Naive B cell (primary cell): ENCODE results near the gene CLASP1. TPM values are rescaled to one million over a fixed set of nuclear protein-coding genes. Genes with fewer than 3 reads are reported as not detected.
A peak's percentile ranks its signal among the peaks of the same experiment; 100 is the strongest.
"Not testable (repeated sequence)": the region's sequence is repeated elsewhere in the genome, so short reads cannot be mapped to it uniquely, and the experiment has no call there.

Source experiments
- ATAC-seq, 2 donors: fragments of 150-1000 bp; cut with Tn5 transposase; 2 replicates each; pipeline ENCODE4 v1.10.0; 2021; ENCODE audit warnings: low read depth in 2 of 2, mild to moderate bottlenecking in 2 of 2, moderate library complexity in 2 of 2
- DNase-seq: peaks from one replicate; pipeline ENCODE4 v3.0.0; 2022
- H3K27ac Mint-ChIP-seq, 6 donors: one replicate each; pipeline ENCODE4 v1.8.0; 2020 to 2022; ENCODE audit warnings: mild to moderate bottlenecking in 6 of 6, mixed read lengths in 6 of 6, moderate library complexity in 5 of 6, inconsistent platforms in 2 of 6
- H3K27me3 Mint-ChIP-seq, 3 donors: one replicate each; pipeline ENCODE4 v1.8.0; 2021 to 2022; ENCODE audit warnings: mixed read lengths in 3 of 3, mild to moderate bottlenecking in 1 of 3
- H3K36me3 Mint-ChIP-seq, 2 donors: one replicate each; pipeline ENCODE4 v1.8.0; 2020 to 2022; ENCODE audit warnings: mixed read lengths in 2 of 2, inconsistent platforms in 1 of 2, mild to moderate bottlenecking in 1 of 2
- H3K4me1 Mint-ChIP-seq, 3 donors: one replicate each; pipeline ENCODE4 v1.8.0; 2020 to 2022; ENCODE audit warnings: mixed read lengths in 3 of 3, inconsistent platforms in 1 of 3, mild to moderate bottlenecking in 1 of 3, moderate library complexity in 1 of 3
- H3K4me3 Mint-ChIP-seq, 8 donors: one replicate each; pipeline ENCODE4 v1.8.0; 2020 to 2022; ENCODE audit warnings: mild to moderate bottlenecking in 8 of 8, mixed read lengths in 8 of 8, moderate library complexity in 8 of 8, inconsistent platforms in 2 of 8
- H3K9me3 Mint-ChIP-seq, 7 donors: one replicate each; pipeline ENCODE4 v1.8.0; 2020 to 2022; ENCODE audit warnings: mixed read lengths in 7 of 7, mild to moderate bottlenecking in 5 of 7, inconsistent platforms in 2 of 7, moderate library complexity in 1 of 7
- polyA plus RNA-seq, 6 donors: library from polyadenylated mRNA; unstranded; fragments of 300-500 nt; fragmentation: Illumina TruSeq; gene quantifications; one replicate each; pipeline ENCODE4 v1.2.3, GENCODE V29; 2021; ENCODE audit warnings: low read depth in 6 of 6

The CLASP1 gene
- polyA plus RNA-seq, 6 donors from 2014 or later, result 4.6 to 24.1 (median 13.5) TPM

GRCh38 chr2:121304941-121305340 lies 344.3 kb downstream of the CLASP1 start:
- Mint-ChIP-seq H3K4me1 (no peaks in the 10 kb centered on the region), H3K27ac (no peak overlapping the region), H3K36me3 (no peaks in the 10 kb centered on the region), H3K9me3 (peaks cover 0 to 14% (median 4%) of the 10 kb centered on the region in 7 donors), H3K4me3 (no peak overlapping the region), H3K27me3 (peaks cover 25 to 65% (median 60%) of the 10 kb centered on the region in 3 donors)
- DNase-seq (no peak), ATAC-seq (no peak)

- no peaks in the 10 kb centered on the region for H3K36me3 Mint-ChIP-seq
- H3K4me1 Mint-ChIP-seq, result no peaks in the 10 kb centered on the region
Measured at GRCh38 chr2:121303531-121304263, 345.6 kb downstream of the CLASP1 start.

GRCh38 chr2:121301190-121301589 lies 348.1 kb downstream of the CLASP1 start:
- H3K27me3 Mint-ChIP-seq, result peaks cover 14 to 34% (median 27%) of the 10 kb centered on the region in 3 donors
- H3K9me3 Mint-ChIP-seq, H3K4me1 Mint-ChIP-seq, ATAC-seq, H3K36me3 Mint-ChIP-seq, H3K4me3 Mint-ChIP-seq, H3K27ac Mint-ChIP-seq, DNase-seq: not testable (repeated sequence)

More at GRCh38 chr2:121303531-121304263, 345.6 kb downstream of the CLASP1 start:
- ATAC-seq (no peak), DNase-seq (no peak)
- Mint-ChIP-seq H3K4me3 (no peak overlapping the region), H3K27ac (no peak overlapping the region), H3K9me3 (peaks cover 0 to 14% (median 3%) of the 10 kb centered on the region in 7 donors), H3K27me3 (peaks cover 24 to 53% (median 47%) of the 10 kb centered on the region in 3 donors)

- Mint-ChIP-seq H3K4me1 (no peaks in the 10 kb centered on the region), H3K4me3 (no peak overlapping the region), H3K27me3 (peaks cover 6 to 24% (median 13%) of the 10 kb centered on the region in 3 donors), H3K9me3 (peaks cover 0 to 7% (median 0%) of the 10 kb centered on the region in 7 donors), H3K27ac (no peak overlapping the region), H3K36me3 (no peaks in the 10 kb centered on the region)
- ATAC-seq (no peak), DNase-seq (no peak)
Measured at GRCh38 chr2:121298476-121298875, 350.8 kb downstream of the CLASP1 start.

GRCh38 chr2:121297866-121298265 lies 351.4 kb downstream of the CLASP1 start:
- not testable (repeated sequence) for H3K27ac Mint-ChIP-seq, H3K9me3 Mint-ChIP-seq, ATAC-seq, H3K4me1 Mint-ChIP-seq, DNase-seq, H3K36me3 Mint-ChIP-seq
- Mint-ChIP-seq H3K4me3 (peak overlapping the region in 1 of 8 donors; percentile 40), H3K27me3 (peaks cover 6 to 18% (median 12%) of the 10 kb centered on the region in 3 donors)

- ATAC-seq, result no peak
- H3K4me1 Mint-ChIP-seq, result no peaks in the 10 kb centered on the region
- no peaks in the 10 kb centered on the region for H3K36me3 Mint-ChIP-seq
- peaks cover 6 to 13% (median 7%) of the 10 kb centered on the region in 3 donors for H3K27me3 Mint-ChIP-seq
- H3K27ac Mint-ChIP-seq, result peak overlapping the region in 1 of 6 donors; percentile 37
- DNase-seq, result no peak
- peaks cover 0 to 7% (median 0%) of the 10 kb centered on the region in 7 donors for H3K9me3 Mint-ChIP-seq
- peak overlapping the region in 1 of 8 donors; percentile 40 for H3K4me3 Mint-ChIP-seq
Measured at GRCh38 chr2:121297217-121297830, 351.9 kb downstream of the CLASP1 start.

GRCh38 chr2:121295911-121296650 lies 353.2 kb downstream of the CLASP1 start:
- H3K36me3 Mint-ChIP-seq, result no peaks in the 10 kb centered on the region
- no peaks in the 10 kb centered on the region for H3K4me1 Mint-ChIP-seq
- peaks cover 0 to 4% (median 0%) of the 10 kb centered on the region in 7 donors for H3K9me3 Mint-ChIP-seq
- H3K27me3 Mint-ChIP-seq, result peaks cover 0 to 11% (median 4%) of the 10 kb centered on the region in 3 donors
- DNase-seq (no peak), ATAC-seq (no peak)
- H3K27ac Mint-ChIP-seq, result no peak overlapping the region
- no peak overlapping the region for H3K4me3 Mint-ChIP-seq

- ATAC-seq (no peak), DNase-seq (no peak)
- H3K27ac Mint-ChIP-seq, result no peak overlapping the region
- H3K4me1 Mint-ChIP-seq, result no peaks in the 10 kb centered on the region
- H3K9me3 Mint-ChIP-seq, result peaks cover 0 to 4% (median 0%) of the 10 kb centered on the region in 7 donors
- no peaks in the 10 kb centered on the region for H3K36me3 Mint-ChIP-seq
- peaks cover 0 to 9% (median 0%) of the 10 kb centered on the region in 3 donors for H3K27me3 Mint-ChIP-seq
- no peak overlapping the region for H3K4me3 Mint-ChIP-seq
Measured at GRCh38 chr2:121294881-121295840, 354.1 kb downstream of the CLASP1 start.

GRCh38 chr2:121293450-121294325 lies 355.6 kb downstream of the CLASP1 start:
- no peak for DNase-seq
- Mint-ChIP-seq H3K27me3 (peaks cover 0 to 9% (median 3%) of the 10 kb centered on the region in 3 donors), H3K27ac (no peak overlapping the region), H3K4me3 (no peak overlapping the region), H3K4me1 (no peaks in the 10 kb centered on the region), H3K36me3 (no peaks in the 10 kb centered on the region), H3K9me3 (peaks cover 0 to 4% (median 0%) of the 10 kb centered on the region in 7 donors)
- ATAC-seq, result no peak

GRCh38 chr2:121291251-121291580 lies 358.0 kb downstream of the CLASP1 start:
- Mint-ChIP-seq H3K27me3 (peaks cover 10 to 19% (median 12%) of the 10 kb centered on the region in 3 donors), H3K4me1 (peaks cover 0 to 8% (median 0%) of the 10 kb centered on the region in 3 donors), H3K36me3 (no peaks in the 10 kb centered on the region), H3K4me3 (no peak overlapping the region), H3K27ac (peak overlapping the region in 1 of 6 donors; percentile 44), H3K9me3 (peaks cover 0 to 3% (median 0%) of the 10 kb centered on the region in 7 donors)
- DNase-seq, result no peak
- no peak for ATAC-seq

- Mint-ChIP-seq H3K4me1 (peaks cover 1 to 10% (median 4%) of the 10 kb centered on the region in 3 donors), H3K27ac (no peak overlapping the region), H3K9me3 (peaks cover 0 to 3% (median 0%) of the 10 kb centered on the region in 7 donors), H3K4me3 (no peak overlapping the region), H3K27me3 (peaks cover 10 to 32% (median 25%) of the 10 kb centered on the region in 3 donors), H3K36me3 (no peaks in the 10 kb centered on the region)
- DNase-seq (no peak), ATAC-seq (no peak)
Measured at GRCh38 chr2:121289271-121289670, 360.0 kb downstream of the CLASP1 start.
